WTC11 (cell line): Measurements from ENCODE around the gene ENTHD1. TPM values are rescaled to one million over a fixed set of nuclear protein-coding genes. Genes with fewer than 3 reads are reported as not detected.

Experiments
- ATAC-seq: fragments of 200-7000 bp; cut with Tn5 transposase; 2 replicates; pipeline ENCODE4 v1.10.0; 2021; ENCODE audit warnings: mild to moderate bottlenecking, moderate library complexity
- CTCF ChIA-PET: fragments of 300-600 bp; sonication (Branson Sonifier 250); formaldehyde crosslinking; loops from one replicate; lab custom pipeline; 2021; ENCODE audit warnings: antibody characterized with exemption; lab: Charles Lee
- POLR2A ChIA-PET: fragments of 350-600 bp; sonication (Branson Sonifier 250); formaldehyde crosslinking; loops from one replicate; lab custom pipeline; 2021; ENCODE audit warnings: antibody characterized with exemption; lab: Charles Lee
- DNase-seq: peaks from one replicate; pipeline ENCODE4 v3.0.0; 2021; ENCODE audit warnings: low spot score
- H3K27ac Mint-ChIP-seq: 2 replicates; pipeline ENCODE4 v1.8.0; 2021; ENCODE audit warnings: mixed read lengths
- H3K27me3 Mint-ChIP-seq: 2 replicates; pipeline ENCODE4 v1.8.0; 2021; ENCODE audit warnings: low read depth, mild to moderate bottlenecking, moderate library complexity, mixed read lengths
- H3K36me3 Mint-ChIP-seq: 2 replicates; pipeline ENCODE4 v1.8.0; 2021; ENCODE audit warnings: mixed read lengths
- H3K4me1 Mint-ChIP-seq: 2 replicates; pipeline ENCODE4 v1.8.0; 2022; ENCODE audit warnings: mixed read lengths
- H3K4me3 Mint-ChIP-seq: 2 replicates; pipeline ENCODE4 v1.8.0; 2021; ENCODE audit warnings: mild to moderate bottlenecking, moderate library complexity, mixed read lengths
- H3K9me3 Mint-ChIP-seq: 2 replicates; pipeline ENCODE4 v1.8.0; 2021; ENCODE audit warnings: mixed read lengths
- CBFB ChIP-seq: sonication (generic); formaldehyde crosslinking; IDR thresholded peaks from 2 replicates; pipeline ENCODE4 v1.8.1; 2022; ENCODE audit warnings: mild to moderate bottlenecking, low read depth, missing genetic modification reagents
- E2F5 ChIP-seq: sonication (generic); formaldehyde crosslinking; IDR thresholded peaks from 2 replicates; pipeline ENCODE4 v1.8.1; 2022; ENCODE audit warnings: mild to moderate bottlenecking, moderate library complexity, missing genetic modification reagents
- ELF4 ChIP-seq: sonication (generic); formaldehyde crosslinking; IDR thresholded peaks from 2 replicates; pipeline ENCODE4 v1.8.1; 2022; ENCODE audit warnings: low read depth, mild to moderate bottlenecking, moderate library complexity, missing genetic modification reagents
- ETV6 ChIP-seq: sonication (generic); formaldehyde crosslinking; IDR thresholded peaks from 2 replicates; pipeline ENCODE4 v1.8.1; 2022; ENCODE audit warnings: mild to moderate bottlenecking, missing genetic modification reagents
- FOXJ3 ChIP-seq: sonication (generic); formaldehyde crosslinking; IDR thresholded peaks from 2 replicates; pipeline ENCODE4 v1.9.0; 2021; ENCODE audit warnings: missing genetic modification reagents, mild to moderate bottlenecking, borderline replicate concordance
- GABPB1 ChIP-seq: sonication (generic); formaldehyde crosslinking; IDR thresholded peaks from 2 replicates; pipeline ENCODE4 v1.8.1; 2023; ENCODE audit warnings: mild to moderate bottlenecking, missing genetic modification reagents
- HMGA2 ChIP-seq: fragments of 250-450 bp; sonication (Bioruptor Pico); IDR thresholded peaks from 2 replicates; pipeline ENCODE4 v1.4.0; 2021; ENCODE audit warnings: mild to moderate bottlenecking, moderate library complexity
- MLX ChIP-seq: sonication (generic); formaldehyde crosslinking; IDR thresholded peaks from 2 replicates; pipeline ENCODE4 v1.8.1; 2023; ENCODE audit warnings: mild to moderate bottlenecking, missing genetic modification reagents, moderate library complexity
- NFATC4 ChIP-seq: fragments of 250-450 bp; sonication (Bioruptor Pico); IDR thresholded peaks from 2 replicates; pipeline ENCODE4 v1.9.0; 2021; ENCODE audit warnings: mild to moderate bottlenecking
- NFE2L1 ChIP-seq: sonication (generic); formaldehyde crosslinking; IDR thresholded peaks from 2 replicates; pipeline ENCODE4 v1.8.1; 2023; ENCODE audit warnings: missing genetic modification reagents
- TCF7 ChIP-seq: sonication (generic); formaldehyde crosslinking; IDR thresholded peaks from 2 replicates; pipeline ENCODE4 v1.8.0; 2022; ENCODE audit warnings: mild to moderate bottlenecking, low read depth, missing genetic modification reagents, moderate library complexity
- TP53 ChIP-seq: sonication (generic); formaldehyde crosslinking; IDR thresholded peaks from 2 replicates; pipeline ENCODE4 v1.8.1; 2023; ENCODE audit warnings: mild to moderate bottlenecking, missing genetic modification reagents
- ZBTB21 ChIP-seq: sonication (generic); formaldehyde crosslinking; IDR thresholded peaks from 2 replicates; pipeline ENCODE4 v1.8.1; 2023; ENCODE audit warnings: mild to moderate bottlenecking, missing genetic modification reagents, borderline replicate concordance
- ZNF416 ChIP-seq: fragments of 250-450 bp; sonication (Bioruptor Pico); IDR thresholded peaks from 2 replicates; pipeline ENCODE4 v1.9.0; 2021; ENCODE audit warnings: mild to moderate bottlenecking, inconsistent platforms
- ZNF532 ChIP-seq: fragments of 250-450 bp; sonication (Bioruptor Pico); IDR thresholded peaks from 2 replicates; pipeline ENCODE4 v1.9.0; 2021; ENCODE audit warnings: mild to moderate bottlenecking, borderline replicate concordance
- ZNF671 ChIP-seq: fragments of 250-450 bp; sonication (Bioruptor Pico); IDR thresholded peaks from 2 replicates; pipeline ENCODE4 v1.8.0; 2021; ENCODE audit warnings: mild to moderate bottlenecking
- total RNA-seq: library from RNA; stranded (reverse); gene quantifications from 3 replicates; pipeline ENCODE4 v1.2.3, GENCODE V29; 2021
- TF ChIP-seq, protein P1 (sequence below): sonication (generic); formaldehyde crosslinking; IDR thresholded peaks from 2 replicates; pipeline ENCODE4 v1.8.0; 2023; ENCODE audit warnings: missing genetic modification reagents
- TF ChIP-seq, protein P2 (sequence below): fragments of 200-600 bp; IDR thresholded peaks from 2 replicates; pipeline ENCODE4 v1.8.0; 2022; ENCODE audit warnings: antibody characterized with exemption

The ENTHD1 gene
- total RNA-seq, 1 experiment from 2014 or later: not detected

DNA sequence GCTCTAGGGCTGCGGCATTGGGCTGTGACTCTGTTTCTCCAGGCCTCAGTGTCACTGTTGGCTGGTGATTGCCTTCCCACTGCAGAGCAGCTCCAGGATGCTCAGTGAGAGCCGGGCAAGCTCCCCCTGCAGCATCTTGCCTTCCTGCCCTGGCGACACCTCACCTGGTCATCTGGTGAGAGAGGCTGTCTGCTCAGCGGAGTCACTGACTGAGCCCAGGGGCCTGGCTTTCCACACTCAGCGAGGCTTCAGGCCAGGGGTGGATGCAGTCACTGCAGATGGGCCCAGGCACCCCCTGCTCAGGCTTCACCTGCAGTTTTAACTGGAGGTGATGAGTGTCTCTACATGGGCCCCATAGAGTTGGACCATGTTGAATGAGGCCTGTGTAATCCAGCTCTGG, 186.2 kb downstream of the ENTHD1 start:
- TF ChIP-seq FOXJ3 (CRISPR knock-in tag) (no peak), ZNF671 (CRISPR knock-in tag) (no peak), ELF4 (CRISPR knock-in tag) (no peak), MLX (CRISPR knock-in tag) (no peak), NFE2L1 (no peak), GABPB1 (CRISPR knock-in tag) (no peak), ZNF532 (CRISPR knock-in tag) (no peak), ZBTB21 (CRISPR knock-in tag) (no peak), ETV6 (CRISPR knock-in tag) (no peak), TP53 (CRISPR knock-in tag) (no peak), E2F5 (CRISPR knock-in tag) (no peak), TCF7 (CRISPR knock-in tag) (no peak), CBFB (no peak), NFATC4 (no peak), HMGA2 (CRISPR knock-in tag) (no peak), ZNF416 (CRISPR knock-in tag) (no peak)
- TF ChIP-seq, protein P1, sequence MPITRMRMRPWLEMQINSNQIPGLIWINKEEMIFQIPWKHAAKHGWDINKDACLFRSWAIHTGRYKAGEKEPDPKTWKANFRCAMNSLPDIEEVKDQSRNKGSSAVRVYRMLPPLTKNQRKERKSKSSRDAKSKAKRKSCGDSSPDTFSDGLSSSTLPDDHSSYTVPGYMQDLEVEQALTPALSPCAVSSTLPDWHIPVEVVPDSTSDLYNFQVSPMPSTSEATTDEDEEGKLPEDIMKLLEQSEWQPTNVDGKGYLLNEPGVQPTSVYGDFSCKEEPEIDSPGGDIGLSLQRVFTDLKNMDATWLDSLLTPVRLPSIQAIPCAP (CRISPR knock-in tag): no peak
- TF ChIP-seq, protein P2, sequence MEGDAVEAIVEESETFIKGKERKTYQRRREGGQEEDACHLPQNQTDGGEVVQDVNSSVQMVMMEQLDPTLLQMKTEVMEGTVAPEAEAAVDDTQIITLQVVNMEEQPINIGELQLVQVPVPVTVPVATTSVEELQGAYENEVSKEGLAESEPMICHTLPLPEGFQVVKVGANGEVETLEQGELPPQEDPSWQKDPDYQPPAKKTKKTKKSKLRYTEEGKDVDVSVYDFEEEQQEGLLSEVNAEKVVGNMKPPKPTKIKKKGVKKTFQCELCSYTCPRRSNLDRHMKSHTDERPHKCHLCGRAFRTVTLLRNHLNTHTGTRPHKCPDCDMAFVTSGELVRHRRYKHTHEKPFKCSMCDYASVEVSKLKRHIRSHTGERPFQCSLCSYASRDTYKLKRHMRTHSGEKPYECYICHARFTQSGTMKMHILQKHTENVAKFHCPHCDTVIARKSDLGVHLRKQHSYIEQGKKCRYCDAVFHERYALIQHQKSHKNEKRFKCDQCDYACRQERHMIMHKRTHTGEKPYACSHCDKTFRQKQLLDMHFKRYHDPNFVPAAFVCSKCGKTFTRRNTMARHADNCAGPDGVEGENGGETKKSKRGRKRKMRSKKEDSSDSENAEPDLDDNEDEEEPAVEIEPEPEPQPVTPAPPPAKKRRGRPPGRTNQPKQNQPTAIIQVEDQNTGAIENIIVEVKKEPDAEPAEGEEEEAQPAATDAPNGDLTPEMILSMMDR: no peak
- ATAC-seq (no peak), DNase-seq (no peak)
- POLR2A ChIA-PET: no interaction called here
- Mint-ChIP-seq H3K4me3 (no peak overlapping the region), H3K27ac (no peak overlapping the region), H3K27me3 (no peaks in the 10 kb centered on the region; the same call in 1 of the 2 replicates), H3K36me3 (no peaks in the 10 kb centered on the region), H3K9me3 (no peaks in the 10 kb centered on the region), H3K4me1 (peaks cover 10% of the 10 kb centered on the region)
- CTCF ChIA-PET: interaction anchor here (1.2 kb wide), 1 partner anchor 164 kb away, joined by 3 read pairs; no protein-coding TSS in a partner anchor
